HEK293 (cell line): ENCODE data around the gene STAT2.

Experiments
- ATF2 ChIP-seq: fragments of 450-650 bp; formaldehyde crosslinking; IDR thresholded peaks from 2 replicates; pipeline ENCODE4 v1.5.1; 2016; ENCODE audit warnings: missing biosample characterization, missing genetic modification characterization, low read depth
- CTCF ChIP-seq: fragments of 450-650 bp; formaldehyde crosslinking; IDR thresholded peaks from 2 replicates; pipeline ENCODE4 v1.5.1; 2016; ENCODE audit warnings: missing biosample characterization, missing genetic modification characterization
- ELK4 ChIP-seq: IDR thresholded peaks from 2 replicates; pipeline ENCODE4 v1.6.1; 2011; ENCODE audit warnings: mild to moderate bottlenecking, low read depth, low read length, borderline replicate concordance
- HIC1 ChIP-seq: fragments of 450-650 bp; formaldehyde crosslinking; IDR thresholded peaks from 2 replicates; pipeline ENCODE4 v1.5.1; 2016; ENCODE audit warnings: missing biosample characterization, missing genetic modification characterization
- KLF17 ChIP-seq: fragments of 450-650 bp; formaldehyde crosslinking; IDR thresholded peaks from 2 replicates; pipeline ENCODE4 v1.5.1; 2016; ENCODE audit warnings: missing biosample characterization, missing genetic modification characterization
- SCRT2 ChIP-seq: fragments of 450-650 bp; formaldehyde crosslinking; IDR thresholded peaks from 2 replicates; pipeline ENCODE4 v1.5.1; 2016; ENCODE audit warnings: missing biosample characterization, missing genetic modification characterization
- ZBTB44 ChIP-seq: fragments of 450-650 bp; IDR thresholded peaks from 2 replicates; pipeline ENCODE4 v1.5.1; 2018; ENCODE audit warnings: missing biosample characterization, mild to moderate bottlenecking, missing genetic modification characterization
- ZBTB7A ChIP-seq: fragments of 450-650 bp; formaldehyde crosslinking; IDR thresholded peaks from 2 replicates; pipeline ENCODE4 v1.5.1; 2016; ENCODE audit warnings: low read depth, missing biosample characterization, missing genetic modification characterization
- ZFHX2 ChIP-seq: fragments of 450-650 bp; formaldehyde crosslinking; conservative IDR thresholded peaks from 2 replicates; pipeline ENCODE4 v1.5.1; 2016; ENCODE audit warnings: missing biosample characterization, missing genetic modification characterization
- ZNF114 ChIP-seq: fragments of 450-650 bp; formaldehyde crosslinking; IDR thresholded peaks from 2 replicates; pipeline ENCODE4 v1.5.0; 2017; ENCODE audit warnings: missing biosample characterization, missing genetic modification characterization
- ZNF121 ChIP-seq: fragments of 450-650 bp; formaldehyde crosslinking; IDR thresholded peaks from 2 replicates; pipeline ENCODE4 v1.5.1; 2016; ENCODE audit warnings: missing biosample characterization, missing genetic modification characterization
- ZNF184 ChIP-seq: fragments of 450-650 bp; IDR thresholded peaks from 2 replicates; pipeline ENCODE4 v1.5.1; 2018; ENCODE audit warnings: missing biosample characterization, mild to moderate bottlenecking, missing genetic modification characterization
- ZNF664 ChIP-seq: fragments of 450-650 bp; formaldehyde crosslinking; IDR thresholded peaks from 2 replicates; pipeline ENCODE4 v1.5.1; 2016; ENCODE audit warnings: missing biosample characterization, missing genetic modification characterization
- ZSCAN16 ChIP-seq: fragments of 450-650 bp; formaldehyde crosslinking; IDR thresholded peaks from 2 replicates; pipeline ENCODE4 v1.5.1; 2016; ENCODE audit warnings: missing biosample characterization, missing genetic modification characterization

GRCh38 chr12:56296295-56296694 lies 63.6 kb downstream of the STAT2 start:
- TF ChIP-seq HIC1 (tag by site-specific recombination) (no peak), KLF17 (tag by site-specific recombination) (no peak), ZNF121 (no peak), ZFHX2 (tag by site-specific recombination) (no peak), ZSCAN16 (no peak), ATF2 (tag by site-specific recombination) (no peak), SCRT2 (tag by site-specific recombination) (0 out of 2 replicates have a peak, but pooled peaks have one; percentile 41), ZNF664 (tag by site-specific recombination) (no peak), CTCF (tag by site-specific recombination) (no peak), ZNF114 (tag by site-specific recombination) (no peak), ZBTB44 (tag by site-specific recombination) (no peak), ELK4 (no peak), ZBTB7A (tag by site-specific recombination) (no peak), ZNF184 (no peak)
